Activated CD8-positive, alpha-beta T cell treated with anti-CD3 and anti-CD28 coated beads for 36 hours (primary cell): ENCODE data around the gene CIZ1. TPM values are rescaled to one million over a fixed set of nuclear protein-coding genes. Genes with fewer than 3 reads are reported as not detected.

Experiments used
- ATAC-seq: fragments of 200-7000 bp; cut with Tn5 transposase; one replicate; pipeline ENCODE4 v1.10.0; 2021; ENCODE audit warnings: mild to moderate bottlenecking, moderate library complexity
- CTCF ChIA-PET: fragments of 350-600 bp; sonication (Branson Sonifier 250); formaldehyde crosslinking; loops from one replicate; lab custom pipeline; 2021; ENCODE audit warnings: antibody characterized with exemption; lab: Charles Lee
- POLR2A ChIA-PET: fragments of 350-600 bp; sonication (Branson Sonifier 250); formaldehyde crosslinking; loops from one replicate; lab custom pipeline; 2021; ENCODE audit warnings: antibody characterized with exemption; lab: Charles Lee
- DNase-seq: peaks from one replicate; pipeline ENCODE4 v3.0.0-alpha.2; 2020
- H3K27ac Mint-ChIP-seq: one replicate; pipeline ENCODE4 v1.8.0; 2021; ENCODE audit warnings: mild to moderate bottlenecking, mixed read lengths
- H3K27me3 Mint-ChIP-seq: one replicate; pipeline ENCODE4 v1.8.0; 2021; ENCODE audit warnings: mixed read lengths
- H3K36me3 Mint-ChIP-seq: one replicate; pipeline ENCODE4 v1.8.0; 2021; ENCODE audit warnings: low read depth, mixed read lengths
- H3K4me1 Mint-ChIP-seq: one replicate; pipeline ENCODE4 v1.8.0; 2021; ENCODE audit warnings: low read depth, mixed read lengths
- H3K4me3 Mint-ChIP-seq: one replicate; pipeline ENCODE4 v1.8.0; 2021; ENCODE audit warnings: mild to moderate bottlenecking, moderate library complexity, mixed read lengths
- H3K9me3 Mint-ChIP-seq: one replicate; pipeline ENCODE4 v1.8.0; 2021; ENCODE audit warnings: mixed read lengths
- intact Hi-C: fragments of 100-400 bp; cut with micrococcal nuclease; formaldehyde crosslinking; loops from one replicate; pipeline ENCODE4 v1.10.0; 2022
- total RNA-seq, 2 experiments: library from RNA; stranded (reverse); gene quantifications; one replicate each; pipeline ENCODE4 v1.2.3, GENCODE V29; 2021
- TF ChIP-seq, protein P1 (sequence below): fragments of 200-600 bp; IDR thresholded peaks from one replicate; pipeline ENCODE4 v1.8.0; 2022; ENCODE audit warnings: antibody characterized with exemption, mild to moderate bottlenecking

CIZ1 gene
- total RNA-seq, 2 experiments from 2014 or later, result 75.7 to 77.1 TPM

DNA sequence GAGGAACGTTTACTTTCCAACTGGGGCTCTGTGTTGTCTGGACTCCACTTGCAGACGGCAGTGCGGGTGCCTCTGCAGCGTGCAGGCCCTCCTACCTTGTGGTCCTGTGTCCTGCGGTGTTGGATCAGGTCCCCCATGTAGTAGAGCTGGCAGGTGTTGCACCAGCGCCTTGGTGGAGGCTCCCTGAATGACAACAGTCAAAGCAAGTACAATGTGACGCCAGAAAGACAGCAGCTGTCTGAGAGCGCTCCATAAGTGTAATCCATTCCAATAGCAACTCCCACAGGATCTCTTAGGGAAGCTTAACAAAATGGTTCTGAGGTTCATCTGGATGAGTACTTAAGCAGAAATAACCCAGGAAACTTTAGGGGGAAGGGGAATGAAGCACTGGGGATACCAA is 21.4 kb downstream of the CIZ1 start:
- CTCF ChIA-PET, result interaction anchor here (0.6 to 1.1 kb wide), 2 partner anchors 33 to 52 kb away, joined by 3 read pairs; no protein-coding TSS in a partner anchor
- POLR2A ChIA-PET, result interaction anchor here (1.3 kb wide), 1 partner anchor 10 kb away, joined by 9 read pairs; the partner anchor contains the start of gene BBLN
- peaks cover 2% of the 10 kb centered on the region for H3K4me1 Mint-ChIP-seq
- H3K27me3 Mint-ChIP-seq, result no peaks in the 10 kb centered on the region
- DNase-seq (no peak), ATAC-seq (no peak)
- H3K4me3 Mint-ChIP-seq, result no peak overlapping the region
- no peaks in the 10 kb centered on the region for H3K9me3 Mint-ChIP-seq
- H3K27ac Mint-ChIP-seq, result no peak overlapping the region
- intact Hi-C loops, result no loop called here
- H3K36me3 Mint-ChIP-seq, result peaks cover 10% of the 10 kb centered on the region
- TF ChIP-seq, protein P1, sequence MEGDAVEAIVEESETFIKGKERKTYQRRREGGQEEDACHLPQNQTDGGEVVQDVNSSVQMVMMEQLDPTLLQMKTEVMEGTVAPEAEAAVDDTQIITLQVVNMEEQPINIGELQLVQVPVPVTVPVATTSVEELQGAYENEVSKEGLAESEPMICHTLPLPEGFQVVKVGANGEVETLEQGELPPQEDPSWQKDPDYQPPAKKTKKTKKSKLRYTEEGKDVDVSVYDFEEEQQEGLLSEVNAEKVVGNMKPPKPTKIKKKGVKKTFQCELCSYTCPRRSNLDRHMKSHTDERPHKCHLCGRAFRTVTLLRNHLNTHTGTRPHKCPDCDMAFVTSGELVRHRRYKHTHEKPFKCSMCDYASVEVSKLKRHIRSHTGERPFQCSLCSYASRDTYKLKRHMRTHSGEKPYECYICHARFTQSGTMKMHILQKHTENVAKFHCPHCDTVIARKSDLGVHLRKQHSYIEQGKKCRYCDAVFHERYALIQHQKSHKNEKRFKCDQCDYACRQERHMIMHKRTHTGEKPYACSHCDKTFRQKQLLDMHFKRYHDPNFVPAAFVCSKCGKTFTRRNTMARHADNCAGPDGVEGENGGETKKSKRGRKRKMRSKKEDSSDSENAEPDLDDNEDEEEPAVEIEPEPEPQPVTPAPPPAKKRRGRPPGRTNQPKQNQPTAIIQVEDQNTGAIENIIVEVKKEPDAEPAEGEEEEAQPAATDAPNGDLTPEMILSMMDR, result no peak

DNA sequence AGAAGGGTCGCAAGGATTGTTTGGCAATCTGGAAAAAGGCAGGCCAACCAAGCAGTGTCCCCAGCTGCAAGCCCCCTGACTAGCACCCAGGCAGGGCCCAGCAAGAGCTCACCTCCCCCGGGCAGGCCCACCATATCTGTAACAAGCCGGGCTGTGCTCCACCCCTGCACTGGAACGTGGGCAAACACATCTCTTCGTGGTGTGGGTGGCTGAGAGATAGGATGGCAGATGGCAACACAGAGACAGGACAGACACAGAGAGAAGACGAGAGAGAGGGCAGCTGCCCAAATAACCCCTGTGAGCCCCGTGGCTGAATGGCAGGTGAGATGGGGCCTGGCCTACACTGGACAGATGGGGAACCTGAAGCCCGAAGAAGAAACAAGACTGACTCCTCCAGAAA is 21.9 kb downstream of the CIZ1 start:
- H3K36me3 Mint-ChIP-seq, result peaks cover 10% of the 10 kb centered on the region
- no peaks in the 10 kb centered on the region for H3K27me3 Mint-ChIP-seq
- no peak overlapping the region for H3K4me3 Mint-ChIP-seq
- ChIA-PET POLR2A (interaction anchor here (1.3 kb wide), 1 partner anchor 9 kb away, joined by 9 read pairs; the partner anchor contains the start of gene BBLN), CTCF (interaction anchor here (1.1 kb wide), 1 partner anchor 52 kb away, joined by 3 read pairs; no protein-coding TSS in a partner anchor)
- H3K27ac Mint-ChIP-seq, result no peak overlapping the region
- DNase-seq (no peak), ATAC-seq (no peak)
- intact Hi-C loops, result no loop called here
- H3K9me3 Mint-ChIP-seq, result no peaks in the 10 kb centered on the region
- H3K4me1 Mint-ChIP-seq, result peaks cover 2% of the 10 kb centered on the region
- TF ChIP-seq, protein P1, result no peak

DNA sequence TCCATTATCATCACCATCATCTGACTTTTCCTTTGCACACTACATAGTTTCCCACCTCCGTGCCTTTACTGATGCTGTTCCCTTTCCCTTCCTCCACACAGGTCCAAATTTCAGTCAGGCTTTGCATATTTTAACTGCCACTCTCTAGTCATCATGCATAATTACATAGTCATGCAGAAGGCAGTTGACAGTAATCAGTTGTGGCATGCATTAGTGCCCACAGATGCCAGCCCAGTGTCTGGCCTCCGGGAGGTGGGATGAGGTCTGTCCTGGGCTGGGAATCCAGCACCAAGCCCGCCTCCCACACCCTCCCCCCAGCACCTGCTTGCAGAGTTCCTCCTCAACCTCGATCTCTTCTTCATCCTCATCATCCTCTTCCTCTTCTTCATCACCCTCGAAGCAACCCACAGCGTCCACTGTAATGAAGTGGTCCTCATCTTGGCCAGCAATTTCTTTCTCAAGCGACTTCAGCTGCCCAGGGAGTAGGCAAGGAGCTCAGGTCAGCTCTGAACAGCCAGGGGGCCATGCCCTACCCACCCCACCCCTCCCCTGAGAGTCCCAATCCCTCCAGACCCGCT is 22.6 kb downstream of the CIZ1 start:
- H3K27me3 Mint-ChIP-seq, result no peaks in the 10 kb centered on the region
- H3K27ac Mint-ChIP-seq, result no peak overlapping the region
- intact Hi-C loops, result no loop called here
- H3K36me3 Mint-ChIP-seq, result peaks cover 16% of the 10 kb centered on the region
- no peaks in the 10 kb centered on the region for H3K9me3 Mint-ChIP-seq
- POLR2A ChIA-PET, result no interaction called here
- peaks cover 2% of the 10 kb centered on the region for H3K4me1 Mint-ChIP-seq
- DNase-seq, result no peak
- CTCF ChIA-PET, result no interaction called here
- TF ChIP-seq, protein P1, result no peak
- H3K4me3 Mint-ChIP-seq, result no peak overlapping the region
- ATAC-seq, result no peak

DNA sequence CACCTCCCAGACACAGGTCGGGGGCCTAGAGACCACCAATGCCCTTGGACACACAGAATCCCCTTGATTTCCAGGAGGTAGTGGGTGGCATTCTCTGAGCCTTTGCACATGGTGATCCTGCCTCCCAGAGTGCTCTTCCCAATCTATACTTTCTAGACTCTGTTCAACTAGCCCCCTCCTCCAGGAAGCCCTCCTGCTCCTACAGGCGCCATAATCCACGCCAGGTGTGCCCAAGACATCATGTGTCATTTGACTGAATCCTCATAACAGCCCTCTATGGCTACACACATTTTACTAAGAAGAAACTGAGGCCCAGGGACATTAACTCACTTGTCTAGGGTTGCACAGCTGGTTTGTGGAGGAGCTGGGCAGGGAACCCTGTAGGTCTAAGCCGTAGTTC is 24.2 kb downstream of the CIZ1 start:
- intact Hi-C loops, result no loop called here
- Mint-ChIP-seq H3K36me3 (peaks cover 22% of the 10 kb centered on the region), H3K27me3 (no peaks in the 10 kb centered on the region), H3K9me3 (no peaks in the 10 kb centered on the region), H3K27ac (no peak overlapping the region), H3K4me3 (no peak overlapping the region), H3K4me1 (peaks cover 10% of the 10 kb centered on the region)
- DNase-seq, result no peak
- POLR2A ChIA-PET, result interaction anchor here (1.5 kb wide), 1 partner anchor 24 kb away, joined by 4 read pairs; the partner anchor contains the start of gene CIZ1
- CTCF ChIA-PET, result no interaction called here
- TF ChIP-seq, protein P1, result no peak
- no peak for ATAC-seq

DNA sequence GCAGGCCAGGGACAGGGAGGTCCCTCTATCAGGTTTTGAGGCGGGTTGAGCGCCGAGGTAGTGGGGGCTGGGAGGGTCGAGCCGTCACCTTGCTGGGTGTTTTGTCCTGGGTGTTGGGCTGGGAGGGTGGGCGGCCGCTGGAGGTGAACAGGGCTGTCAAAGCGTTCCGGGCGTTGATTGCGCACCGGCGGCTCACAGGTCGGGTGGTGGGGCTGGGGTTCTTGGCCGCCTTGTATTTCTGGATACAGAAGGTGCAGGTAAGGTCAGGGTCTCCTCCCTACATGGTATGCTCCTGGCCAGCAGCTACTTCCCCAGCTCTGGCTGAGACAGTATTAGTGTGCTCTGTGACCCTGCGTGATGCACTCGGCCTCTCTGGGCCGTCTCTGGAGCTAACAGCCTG is 25.2 kb downstream of the CIZ1 start:
- DNase-seq (no peak), ATAC-seq (no peak)
- Mint-ChIP-seq H3K27ac (no peak overlapping the region), H3K4me3 (no peak overlapping the region), H3K27me3 (no peaks in the 10 kb centered on the region), H3K36me3 (peaks cover 27% of the 10 kb centered on the region), H3K4me1 (peaks cover 18% of the 10 kb centered on the region), H3K9me3 (no peaks in the 10 kb centered on the region)
- ChIA-PET CTCF (interaction anchor here (1.1 kb wide), 1 partner anchor 48 kb away, joined by 4 read pairs; no protein-coding TSS in a partner anchor), POLR2A (interaction anchor here (1.5 kb wide), 1 partner anchor 25 kb away, joined by 4 read pairs; the partner anchor contains the start of gene CIZ1)
- TF ChIP-seq, protein P1, result no peak
- intact Hi-C loops, result no loop called here
